H1 (cell line): ENCODE results near the gene HNF4A. TPM values are rescaled to one million over a fixed set of nuclear protein-coding genes. Genes with fewer than 3 reads are reported as not detected.

Experiments
- CTCF ChIA-PET: fragments of 300-600 bp; sonication (Branson Sonifier 250); formaldehyde crosslinking; loops from one replicate; lab custom pipeline; 2021; ENCODE audit not compliant: partially characterized antibody; lab: Charles Lee
- POLR2A ChIA-PET: fragments of 300-600 bp; sonication (Branson Sonifier 250); formaldehyde crosslinking; loops from one replicate; lab custom pipeline; 2021; ENCODE audit warnings: inconsistent platforms; ENCODE audit not compliant: partially characterized antibody; lab: Charles Lee
- DNase-seq, 2 experiments: peaks; one replicate each; pipeline versions ENCODE4 v3.0.0 to v3.0.0-alpha.2; 2010 to 2022; ENCODE audit warnings: low spot score in 2 of 2, low read depth in 1 of 2, mixed read lengths in 1 of 2
- FAIRE-seq: peaks from 2 replicates; lab custom pipeline; 2011; peaks lifted over from hg19 to GRCh38; lab: Jason Lieb, UNC
- H2AFZ ChIP-seq: 2 replicates; pipeline ENCODE4 v1.8.1; 2012; ENCODE audit warnings: low read length, inconsistent platforms
- H2AK5ac ChIP-seq: 2 replicates; pipeline ENCODE4 v1.6.1; 2013; ENCODE audit warnings: low read depth, low read length
- H2BK120ac ChIP-seq: replicated peaks from 2 replicates; pipeline ENCODE3; 2013; ENCODE audit warnings: low read depth, low read length, inconsistent platforms
- H2BK12ac ChIP-seq: 2 replicates; pipeline ENCODE4 v1.6.1; 2013; ENCODE audit warnings: low read depth, low read length
- H2BK15ac ChIP-seq: 2 replicates; pipeline ENCODE4 v1.6.1; 2013; ENCODE audit warnings: low read length
- H2BK20ac ChIP-seq: 2 replicates; pipeline ENCODE4 v1.6.1; 2013; ENCODE audit warnings: low read length
- H2BK5ac ChIP-seq: 2 replicates; pipeline ENCODE4 v1.6.1; 2013; ENCODE audit warnings: low read depth, low read length
- H3K14ac ChIP-seq: 2 replicates; pipeline ENCODE4 v1.6.1; 2013; ENCODE audit warnings: inconsistent platforms; ENCODE audit not compliant: insufficient read length
- H3K18ac ChIP-seq: 2 replicates; pipeline ENCODE4 v1.6.1; 2013; ENCODE audit warnings: low read length; ENCODE audit errors: extremely low read depth
- H3K23ac ChIP-seq: 2 replicates; pipeline ENCODE4 v1.6.1; 2013; ENCODE audit warnings: inconsistent platforms; ENCODE audit not compliant: insufficient read length
- H3K23me2 ChIP-seq: 2 replicates; pipeline ENCODE4 v1.6.1; 2013; ENCODE audit warnings: low read depth, low read length
- H3K27ac ChIP-seq: 2 replicates; pipeline ENCODE4 v1.6.1; 2011; ENCODE audit warnings: low read depth, low read length, inconsistent platforms
- H3K27me3 ChIP-seq, 4 experiments: replicated peaks in 1 of 4; 1 replicate in 1 of 4; 2 replicates in 3 of 4; pipeline versions ENCODE4 v1.6.1 to v1.8.1; 2011 to 2013; ENCODE audit warnings: low read length in 3 of 4, mild to moderate bottlenecking in 3 of 4, inconsistent platforms in 2 of 4, mixed read lengths in 2 of 4, moderate library complexity in 1 of 4; ENCODE audit not compliant: control insufficient read depth in 3 of 4, insufficient read depth in 3 of 4; ENCODE audit errors: extremely low read depth in 1 of 4
- H3K36me3 ChIP-seq, 4 experiments: 2 replicates each; pipeline versions ENCODE4 v1.6.1 to v1.8.1; 2011 to 2013; ENCODE audit warnings: mild to moderate bottlenecking in 4 of 4, low read length in 3 of 4, moderate library complexity in 2 of 4, control low read depth in 1 of 4, inconsistent platforms in 1 of 4; ENCODE audit not compliant: insufficient read depth in 4 of 4, control insufficient read depth in 2 of 4
- H3K4ac ChIP-seq: replicated peaks from 2 replicates; pipeline ENCODE3; 2013; ENCODE audit warnings: low read length, low read depth, mixed read lengths, inconsistent platforms; ENCODE audit not compliant: insufficient read length
- H3K4me1 ChIP-seq, 4 experiments: replicated peaks in 1 of 4; 1 replicate in 1 of 4; 2 replicates in 3 of 4; pipeline versions ENCODE4 v1.6.1 to v1.8.1; 2011 to 2013; ENCODE audit warnings: low read length in 3 of 4, inconsistent platforms in 2 of 4, mixed read lengths in 1 of 4; ENCODE audit not compliant: insufficient read depth in 4 of 4, control insufficient read depth in 3 of 4
- H3K4me2 ChIP-seq, 2 experiments: 2 replicates each; pipeline versions ENCODE4 v1.6.1 to v1.8.1; 2011 to 2013; ENCODE audit warnings: low read depth in 2 of 2, low read length in 2 of 2, control low read depth in 1 of 2, inconsistent platforms in 1 of 2, mild to moderate bottlenecking in 1 of 2; ENCODE audit not compliant: insufficient read depth in 1 of 2
- H3K4me3 ChIP-seq, 4 experiments: fragments of 200-600, 300-600 bp in 1 of 4; sonication (generic), shearing (Covaris generic), sonication (Bioruptor Twin) in 1 of 4; 2 replicates each; pipeline versions ENCODE4 v1.5.1 to v1.8.1; 2011 to 2016; ENCODE audit warnings: low read length in 4 of 4, low read depth in 3 of 4, control low read depth in 2 of 4, inconsistent platforms in 2 of 4, mild to moderate bottlenecking in 2 of 4, mixed read lengths in 1 of 4, moderate library complexity in 1 of 4; ENCODE audit not compliant: insufficient read depth in 2 of 4; ENCODE audit errors: extremely low read depth in 1 of 4
- H3K56ac ChIP-seq: replicated peaks from 2 replicates; pipeline ENCODE3; 2013; ENCODE audit warnings: low read depth, mild to moderate bottlenecking, mixed read lengths, low read length, inconsistent platforms; ENCODE audit not compliant: insufficient read length
- H3K79me1 ChIP-seq: 2 replicates; pipeline ENCODE4 v1.6.1; 2013; ENCODE audit warnings: low read depth, low read length, control low read depth
- H3K79me2 ChIP-seq, 2 experiments: 2 replicates each; pipeline versions ENCODE4 v1.6.1 to v1.8.1; 2012 to 2013; ENCODE audit warnings: low read length in 2 of 2, mild to moderate bottlenecking in 2 of 2, inconsistent platforms in 1 of 2; ENCODE audit not compliant: insufficient read depth in 2 of 2, control insufficient read depth in 1 of 2
- H3K9ac ChIP-seq, 4 experiments: replicated peaks in 1 of 4; 1 replicate in 1 of 4; 2 replicates in 3 of 4; pipeline versions ENCODE4 v1.6.1 to v1.8.1; 2011 to 2013; ENCODE audit warnings: low read depth in 3 of 4, low read length in 3 of 4, control low read depth in 2 of 4, mild to moderate bottlenecking in 2 of 4, moderate library complexity in 2 of 4, inconsistent platforms in 1 of 4; ENCODE audit errors: extremely low read depth in 1 of 4
- H3K9me3 ChIP-seq, 2 experiments: 2 replicates each; pipeline versions ENCODE4 v1.6.1 to v1.8.1; 2012 to 2013; ENCODE audit warnings: mild to moderate bottlenecking in 2 of 2, moderate library complexity in 2 of 2, control low read depth in 1 of 2, inconsistent platforms in 1 of 2, low read depth in 1 of 2, low read length in 1 of 2, mixed read lengths in 1 of 2; ENCODE audit not compliant: insufficient read depth in 2 of 2
- H4K20me1 ChIP-seq, 2 experiments: replicated peaks in 1 of 2; 2 replicates each; pipeline versions ENCODE3 to v1.8.1; 2011 to 2013; ENCODE audit warnings: inconsistent platforms in 2 of 2, low read length in 2 of 2, mild to moderate bottlenecking in 1 of 2; ENCODE audit not compliant: insufficient read depth in 2 of 2, control insufficient read depth in 1 of 2
- H4K5ac ChIP-seq: 2 replicates; pipeline ENCODE4 v1.6.1; 2013; ENCODE audit warnings: low read length, low read depth, mixed read lengths, inconsistent platforms; ENCODE audit not compliant: insufficient read length
- H4K8ac ChIP-seq: 2 replicates; pipeline ENCODE4 v1.8.0; 2013; ENCODE audit warnings: mild to moderate bottlenecking, moderate library complexity, low read length, inconsistent platforms; ENCODE audit not compliant: insufficient read depth; ENCODE audit errors: extremely low read depth
- H4K91ac ChIP-seq: replicated peaks from 2 replicates; pipeline ENCODE3; 2013; ENCODE audit warnings: low read length, mixed read lengths, inconsistent platforms; ENCODE audit not compliant: insufficient read length
- BRCA1 ChIP-seq: IDR thresholded peaks from 2 replicates; pipeline ENCODE4 v1.6.1; 2012; ENCODE audit warnings: low read depth, low read length, improper control_type of control experiment
- EP300 ChIP-seq, 2 experiments: IDR thresholded peaks; 1 replicate in 1 of 2; 2 replicates in 1 of 2; pipeline ENCODE4 v1.6.1; 2011 to 2012; ENCODE audit warnings: low read depth in 2 of 2, low read length in 2 of 2, mild to moderate bottlenecking in 2 of 2, borderline replicate concordance in 1 of 2, inconsistent platforms in 1 of 2, moderate library complexity in 1 of 2
- KDM4A ChIP-seq: IDR thresholded peaks from one replicate; pipeline ENCODE4 v1.7.1; 2012; ENCODE audit warnings: low read depth, mild to moderate bottlenecking, moderate library complexity, low read length, inconsistent platforms; ENCODE audit not compliant: severe bottlenecking
- MAFK ChIP-seq: IDR thresholded peaks from 2 replicates; pipeline ENCODE4 v1.6.1; 2012; ENCODE audit warnings: low read depth, mild to moderate bottlenecking, improper control_type of control experiment, low read length
- RAD21 ChIP-seq, 2 experiments: IDR thresholded peaks in 1 of 2; conservative IDR thresholded peaks in 1 of 2; 2 replicates each; pipeline ENCODE4 v1.6.1; 2011; ENCODE audit warnings: low read depth in 2 of 2, low read length in 2 of 2, improper control_type of control experiment in 1 of 2, inconsistent platforms in 1 of 2, mild to moderate bottlenecking in 1 of 2, moderate library complexity in 1 of 2
- RBBP5 ChIP-seq: IDR thresholded peaks from 2 replicates; pipeline ENCODE4 v1.7.1; 2012; ENCODE audit warnings: low read depth, mild to moderate bottlenecking, inconsistent platforms, low read length, moderate library complexity, borderline replicate concordance
- TAF7 ChIP-seq: optimal IDR thresholded peaks from 2 replicates; pipeline ENCODE3; 2011; ENCODE audit warnings: low read depth, mild to moderate bottlenecking, inconsistent platforms, low read length, moderate library complexity, borderline replicate concordance
- TBP ChIP-seq: IDR thresholded peaks from 2 replicates; pipeline ENCODE4 v1.6.1; 2011; ENCODE audit warnings: low read depth, low read length, improper control_type of control experiment
- TCF12 ChIP-seq: IDR thresholded peaks from 2 replicates; pipeline ENCODE4 v1.6.1; 2011; ENCODE audit warnings: low read depth, mild to moderate bottlenecking, low read length
- WGBS, 2 experiments: shearing (Covaris generic) in 1 of 2; methylation state at CpG; one replicate each; pipeline versions ENCODE4 v1.1.6 to v1.1.7; 2013 to 2015; ENCODE audit warnings: low lambda C conversion rate in 2 of 2, mixed read lengths in 2 of 2, inconsistent platforms in 1 of 2, low coverage in 1 of 2, missing lambda C conversion rate in 1 of 2; ENCODE audit not compliant: insufficient replicate concordance in 2 of 2, insufficient coverage in 1 of 2, insufficient read length in 1 of 2; ENCODE audit errors: extremely low coverage in 1 of 2, missing lambda C conversion rate in 1 of 2; 5-methylcytosine and 5-hydroxymethylcytosine counted together
- polyA plus RNA-seq, 7 experiments: library from polyadenylated mRNA; depleted of rRNA in 3 of 7; stranded (reverse) in 5 of 7; unstranded in 2 of 7; fragments of >200 nt in 5 of 7; fragments of 200-250 nt in 2 of 7; gene quantifications; 1 replicate in 5 of 7; 2 replicates in 1 of 7; 4 replicates in 1 of 7; pipeline versions ENCODE4 v1.2.1 to v1.2.3, GENCODE V29; 2011 to 2013; ENCODE audit warnings: missing spikeins in 2 of 7, mixed read lengths in 2 of 7
- total RNA-seq: library from RNA; stranded (reverse); fragmentation: NEBNext Ultra II Directional; extraction: Animal tissue kit (Norgen Biotek cat#: 25700); gene quantifications from 2 replicates; pipeline ENCODE4 v1.2.1, GENCODE V29; 2021
- TF ChIP-seq, protein P1 (sequence below), 3 experiments: IDR thresholded peaks; 1 replicate in 2 of 3; 2 replicates in 1 of 3; pipeline versions ENCODE4 v1.5.1 to v1.6.1; 2011; ENCODE audit warnings: low read length in 3 of 3, mild to moderate bottlenecking in 3 of 3, inconsistent platforms in 2 of 3, low read depth in 1 of 3, moderate library complexity in 1 of 3; ENCODE audit not compliant: insufficient read depth in 1 of 3; ENCODE audit errors: control extremely low read depth in 1 of 3

HNF4A gene
- total and polyA plus RNA-seq, 2 of the 8 experiments (the other 6 are each of a cell fraction or from before 2014, with no cell fraction given) = 0.03 TPM; not detected in 1

- Histone ChIP-seq H3K56ac (no peak overlapping the region), H3K14ac (no peak overlapping the region), H3K27me3 (no peaks in the 10 kb centered on the region), H3K4me2 (no peak overlapping the region), H3K27ac (no peak overlapping the region), H3K18ac (no peak overlapping the region), H3K4ac (no peak overlapping the region), H2BK20ac (no peak overlapping the region), H4K5ac (no peak overlapping the region), H3K4me3 (no peak overlapping the region), H2AFZ (no peak overlapping the region), H2AK5ac (no peak overlapping the region), H3K79me1 (no peaks in the 10 kb centered on the region), H2BK15ac (no peak overlapping the region), H4K8ac (no peak overlapping the region), H3K79me2 (no peaks in the 10 kb centered on the region), H4K91ac (no peak overlapping the region), H3K36me3 (no peaks in the 10 kb centered on the region), H3K4me1 (no peaks in the 10 kb centered on the region), H2BK5ac (no peak overlapping the region), H4K20me1 (no peaks in the 10 kb centered on the region), H3K9ac (no peak overlapping the region), H2BK120ac (no peak overlapping the region), H3K23ac (no peak overlapping the region), H3K23me2 (no peaks in the 10 kb centered on the region), H2BK12ac (no peak overlapping the region), H3K9me3 (no peaks in the 10 kb centered on the region)
- WGBS, 2 experiments = 98% methylated on average over 5 of the region's 5 CpGs; no CpG with 5 or more reads in 1 of the 2 experiments
- FAIRE-seq (no peak), DNase-seq (no peak)
- ChIA-PET CTCF (interaction anchor here (0.6 to 1.7 kb wide), 4 partner anchors 10 to 188 kb away, joined by 3 to 10 read pairs (median 3); no protein-coding TSS in a partner anchor), POLR2A (no interaction called here)
- TF ChIP-seq RAD21 (IDR thresholded peaks at IDR 0.05 in 1 of 2, conservative IDR thresholded peaks at IDR 0.05 in 1 of 2; ENCODE audit: low read depth in 2 of 2, low read length in 2 of 2) (no peak), KDM4A (no peak), RBBP5 (no peak), EP300 (IDR thresholded peaks at IDR 0.05; ENCODE audit: borderline replicate concordance in 1 of 2, low read depth in 2 of 2, low read length in 2 of 2) (no peak), TAF7 (no peak), TCF12 (no peak), BRCA1 (no peak), MAFK (no peak), TBP (no peak)
- TF ChIP-seq, protein P1, sequence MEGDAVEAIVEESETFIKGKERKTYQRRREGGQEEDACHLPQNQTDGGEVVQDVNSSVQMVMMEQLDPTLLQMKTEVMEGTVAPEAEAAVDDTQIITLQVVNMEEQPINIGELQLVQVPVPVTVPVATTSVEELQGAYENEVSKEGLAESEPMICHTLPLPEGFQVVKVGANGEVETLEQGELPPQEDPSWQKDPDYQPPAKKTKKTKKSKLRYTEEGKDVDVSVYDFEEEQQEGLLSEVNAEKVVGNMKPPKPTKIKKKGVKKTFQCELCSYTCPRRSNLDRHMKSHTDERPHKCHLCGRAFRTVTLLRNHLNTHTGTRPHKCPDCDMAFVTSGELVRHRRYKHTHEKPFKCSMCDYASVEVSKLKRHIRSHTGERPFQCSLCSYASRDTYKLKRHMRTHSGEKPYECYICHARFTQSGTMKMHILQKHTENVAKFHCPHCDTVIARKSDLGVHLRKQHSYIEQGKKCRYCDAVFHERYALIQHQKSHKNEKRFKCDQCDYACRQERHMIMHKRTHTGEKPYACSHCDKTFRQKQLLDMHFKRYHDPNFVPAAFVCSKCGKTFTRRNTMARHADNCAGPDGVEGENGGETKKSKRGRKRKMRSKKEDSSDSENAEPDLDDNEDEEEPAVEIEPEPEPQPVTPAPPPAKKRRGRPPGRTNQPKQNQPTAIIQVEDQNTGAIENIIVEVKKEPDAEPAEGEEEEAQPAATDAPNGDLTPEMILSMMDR (IDR thresholded peaks at IDR 0.05; ENCODE audit: control extremely low read depth in 1 of 3, insufficient read depth in 1 of 3, low read depth in 1 of 3, low read length in 3 of 3) = no peak
These were observed 82.0 kb downstream of the HNF4A start for GRCh38 chr20:44437497-44437896.
